22Rv1 (cell line): ENCODE results near the gene SH3RF1.
A peak's percentile ranks its signal among the peaks of the same experiment; 100 is the strongest.

Experiments used
- H3K27ac ChIP-seq: fragments of 450-650 bp; 2 replicates; pipeline ENCODE4 v1.5.1; 2017
- CTCF ChIP-seq: fragments of 450-650 bp; IDR thresholded peaks from 2 replicates; pipeline ENCODE4 v1.5.1; 2017; ENCODE audit warnings: mild to moderate bottlenecking
- ZFX ChIP-seq: fragments of 450-650 bp; IDR thresholded peaks from 2 replicates; pipeline ENCODE4 v1.6.1; 2017; ENCODE audit warnings: antibody characterized with exemption, borderline replicate concordance

The SH3RF1 gene

DNA sequence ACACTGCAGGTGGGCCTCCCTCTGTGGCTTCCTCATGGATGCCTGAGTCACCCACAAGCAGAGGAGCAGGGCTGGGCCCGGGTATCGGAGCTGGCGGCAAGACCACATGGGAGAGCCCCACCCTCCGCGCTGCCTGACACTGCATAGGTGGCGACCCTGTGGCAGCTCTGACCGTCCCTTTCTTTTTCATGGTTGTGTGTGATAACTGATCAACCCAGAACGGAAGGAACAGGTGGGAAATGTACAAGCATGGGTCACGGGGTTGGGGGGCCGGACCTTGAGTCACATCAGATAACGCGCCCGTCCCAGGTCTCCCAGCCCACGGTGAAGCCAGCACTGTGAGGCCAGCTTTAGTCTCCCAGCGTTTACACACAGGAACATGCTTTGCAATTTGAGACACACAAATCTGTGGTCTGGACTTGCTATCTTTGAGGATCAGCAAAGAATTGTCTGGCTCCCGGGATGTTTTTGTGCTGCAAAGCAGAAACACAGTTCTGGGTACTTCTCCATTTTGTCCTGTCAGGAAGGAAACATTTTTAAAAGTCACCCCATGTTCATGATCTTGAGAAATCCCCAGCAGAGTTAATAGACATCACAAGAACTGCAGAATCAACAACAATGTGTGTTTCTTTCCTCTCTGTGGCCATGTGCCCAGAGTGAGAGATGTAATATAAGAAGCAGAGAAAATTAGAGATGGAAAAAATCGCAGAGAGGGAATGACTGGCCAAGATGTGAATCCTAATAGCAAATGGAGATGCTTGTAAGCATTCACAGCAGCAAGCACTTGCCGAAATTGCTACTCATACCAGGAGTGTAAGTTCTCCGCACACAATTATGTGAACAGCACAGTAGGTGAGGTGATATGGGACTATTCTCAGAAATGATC lies 190.6 kb downstream of the SH3RF1 start:
- H3K27ac ChIP-seq = peak overlapping the region; percentile 31; the same call in 1 of the 2 replicates
- TF ChIP-seq ZFX = no peak
- TF ChIP-seq CTCF = no peak

- H3K27ac ChIP-seq = no peak overlapping the region
- TF ChIP-seq CTCF (no peak), ZFX (no peak)
Observed at GRCh38 chr4:169074117-169074516, 196.6 kb downstream of the SH3RF1 start.

- peak overlapping the region; percentile 97 for H3K27ac ChIP-seq
- TF ChIP-seq CTCF = no peak
- no peak for TF ChIP-seq ZFX
Observed at GRCh38 chr4:169071747-169072146, 199.0 kb downstream of the SH3RF1 start.

DNA sequence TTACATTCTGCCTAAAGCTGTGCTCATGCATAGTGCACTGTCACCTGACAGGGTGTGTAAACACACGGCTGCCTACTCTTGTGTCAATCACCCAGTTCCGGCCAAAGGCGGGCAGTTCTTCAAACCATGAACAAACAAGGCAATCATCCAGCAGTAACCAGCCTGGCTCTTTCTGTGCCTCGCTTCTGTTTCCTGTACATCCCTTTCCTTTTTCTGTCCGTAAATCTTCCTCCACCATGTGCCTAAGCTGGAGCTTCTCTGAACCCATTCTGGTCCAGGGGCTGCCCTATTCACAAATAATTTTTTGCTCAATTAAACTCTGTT lies 199.9 kb downstream of the SH3RF1 start:
- H3K27ac ChIP-seq = peak overlapping the region; percentile 97
- TF ChIP-seq ZFX (no peak), CTCF (no peak)

DNA sequence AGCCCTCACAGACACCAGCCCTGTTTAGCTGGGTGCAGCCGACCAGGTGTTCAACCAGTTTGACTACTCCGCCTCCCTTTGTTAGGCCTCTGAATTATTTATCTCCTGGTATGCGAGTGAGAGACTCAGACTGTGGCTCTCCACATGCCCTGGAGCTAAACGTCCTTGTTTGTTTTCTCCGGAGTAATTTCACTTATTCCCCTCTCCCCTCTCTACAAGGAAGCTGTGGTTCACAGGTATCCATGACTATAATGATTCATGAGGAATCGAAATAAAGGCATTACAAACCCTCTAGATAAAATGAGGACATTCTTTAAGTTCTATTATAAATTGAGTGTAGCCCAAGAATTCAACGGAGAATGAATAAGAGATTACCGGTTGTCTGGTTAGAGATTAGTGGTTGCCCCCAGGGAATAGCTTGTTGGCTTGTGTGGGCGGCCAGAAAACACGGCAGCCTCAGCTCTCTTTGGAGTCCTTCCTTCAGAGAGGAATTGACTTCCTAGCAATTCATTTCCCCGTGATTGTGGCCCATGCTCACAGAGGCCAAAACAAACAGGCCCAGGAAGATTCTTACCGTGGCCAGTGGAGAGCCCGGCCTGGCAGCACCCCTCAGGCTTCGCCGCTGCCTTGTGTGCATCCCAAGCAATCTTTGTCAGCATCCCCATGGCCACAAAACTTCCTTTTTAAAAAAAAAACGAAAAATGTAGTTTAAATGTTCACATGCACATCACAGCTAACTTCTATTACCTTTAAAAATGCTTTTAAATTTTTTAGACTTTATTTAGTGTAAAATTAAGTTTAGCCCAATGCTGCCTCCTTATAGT lies 200.5 kb downstream of the SH3RF1 start:
- H3K27ac ChIP-seq = peak overlapping the region; percentile 97

GRCh38 chr4:169068423-169068822 lies 202.3 kb downstream of the SH3RF1 start:
- no peak overlapping the region for H3K27ac ChIP-seq
- TF ChIP-seq CTCF (no peak), ZFX (no peak)

More for the DNA sequence above, 200.5 kb downstream of the SH3RF1 start:
- no peak for TF ChIP-seq CTCF
- TF ChIP-seq ZFX = no peak

- no peak for TF ChIP-seq ZFX
- TF ChIP-seq CTCF = no peak
- no peak overlapping the region for H3K27ac ChIP-seq
Observed at GRCh38 chr4:169066934-169067333, 203.8 kb downstream of the SH3RF1 start.
